Spleen (tissue), 11 donors: ENCODE data around the gene NAA15. TPM values are rescaled to one million over a fixed set of nuclear protein-coding genes. Genes with fewer than 3 reads are reported as not detected.
"Not testable (repeated sequence)": the region's sequence is repeated elsewhere in the genome, so short reads cannot be mapped to it uniquely, and the experiment has no call there.

Source experiments
- DNase-seq: peaks from one replicate; pipeline ENCODE4 v3.0.0-alpha.2; 2020
- H3K27ac ChIP-seq, 8 donors: fragments of 200-600 bp; sonication (generic) in 7 of 8; 1 replicate in 4 of 8; 2 replicates in 4 of 8; pipeline versions ENCODE4 v1.5.0 to v1.8.0; 2016 to 2021; ENCODE audit warnings: inconsistent platforms in 4 of 8, mild to moderate bottlenecking in 4 of 8, moderate library complexity in 1 of 8
- H3K27me3 ChIP-seq, 7 donors: fragments of 200-600 bp; sonication (generic) in 6 of 7; replicated peaks in 1 of 7; 1 replicate in 4 of 7; 2 replicates in 3 of 7; pipeline versions ENCODE4 v1.5.0 to v1.8.0; 2016 to 2021; ENCODE audit warnings: inconsistent platforms in 3 of 7, mild to moderate bottlenecking in 1 of 7
- H3K36me3 ChIP-seq, 6 donors: fragments of 200-600 bp; sonication (generic) in 5 of 6; 1 replicate in 4 of 6; 2 replicates in 2 of 6; pipeline versions ENCODE4 v1.5.0 to v1.8.0; 2016 to 2021; ENCODE audit warnings: inconsistent platforms in 2 of 6
- H3K4me1 ChIP-seq, 6 donors: fragments of 200-600 bp; sonication (generic) in 5 of 6; 1 replicate in 3 of 6; 2 replicates in 3 of 6; pipeline versions ENCODE4 v1.5.0 to v1.8.0; 2016 to 2021; ENCODE audit warnings: inconsistent platforms in 3 of 6
- H3K4me3 ChIP-seq, 8 donors: fragments of 200-600 bp; sonication (generic) in 7 of 8; 1 replicate in 4 of 8; 2 replicates in 4 of 8; pipeline versions ENCODE4 v1.5.0 to v1.8.0; 2016 to 2021; ENCODE audit warnings: inconsistent platforms in 4 of 8, mild to moderate bottlenecking in 4 of 8, moderate library complexity in 2 of 8
- H3K9me3 ChIP-seq, 8 donors: fragments of 200-600 bp; sonication (generic) in 7 of 8; 1 replicate in 4 of 8; 2 replicates in 4 of 8; pipeline versions ENCODE4 v1.5.0 to v1.8.0; 2016 to 2021; ENCODE audit warnings: inconsistent platforms in 4 of 8
- POLR2A ChIP-seq, 3 donors: fragments of 450-650 bp; IDR thresholded peaks; one replicate each; pipeline ENCODE4 v1.5.1; 2017; ENCODE audit warnings: antibody characterized with exemption in 3 of 3, mild to moderate bottlenecking in 1 of 3
- POLR2AphosphoS5 ChIP-seq, 3 donors: sonication (generic); formaldehyde crosslinking; IDR thresholded peaks; one replicate each; pipeline ENCODE4 v1.5.1; 2017; ENCODE audit warnings: antibody characterized with exemption in 3 of 3
- WGBS, 5 donors: extraction: QIAGEN DNeasy Blood & Tissue Kit in 3 of 5; methylation state at CpG; one replicate each; pipeline versions ENCODE4 v1.1.5 to v1.1.7; 2013 to 2018; 5-methylcytosine and 5-hydroxymethylcytosine counted together
- intact Hi-C: fragments of 100-400 bp; cut with DNase I; formaldehyde crosslinking; loops from one replicate; pipeline ENCODE4 v1.15.0; 2023; ENCODE audit warnings: low total_unique reads
- polyA plus RNA-seq, 3 donors: library from polyadenylated mRNA; stranded (reverse); fragments of 200-250 nt; gene quantifications; one replicate each; pipeline ENCODE4 v1.2.1, GENCODE V29; 2013
- total RNA-seq, 7 donors: library from RNA; depleted of rRNA in 3 of 7; stranded (reverse); fragments of >200 nt in 3 of 7; fragmentation: NEBNext Ultra II Directional in 4 of 7; extraction: Animal tissue kit (Norgen Biotek cat#: 25700) in 4 of 7; gene quantifications; one replicate each; pipeline versions ENCODE4 v1.1.0 to v1.2.1, GENCODE V29; 2016 to 2021
- TF ChIP-seq, protein P1 (sequence below), 11 experiments: fragments of 200-600 bp in 7 of 11; fragments of 450-650 bp in 4 of 11; sonication (generic) in 4 of 11; IDR thresholded peaks in 8 of 11; conservative IDR thresholded peaks in 3 of 11; 1 replicate in 7 of 11; 2 replicates in 4 of 11; pipeline versions ENCODE4 v1.4.0 to v1.8.0; 2016 to 2021; ENCODE audit warnings: antibody characterized with exemption in 11 of 11, inconsistent platforms in 4 of 11, mild to moderate bottlenecking in 1 of 11
- donor health status: healthy with polysubstance abuse.
- donor health status: DM: no; HTN: no; CAD: no; lungs with moderate emphysema.
- donor health status: DM: no; HTN: no; CAD: no.
- donor health status: Bipolar disorder and iron deficiency.
- donor health status: healthy.
- donor health status: DM: no; HTN: no; CAD: no.
- donor health status: DM: yes; HTN: yes; CAD: no.

Gene NAA15
- total and polyA plus RNA-seq, 10 donors: 5.4 to 66.7 (median 37.8) TPM

DNA sequence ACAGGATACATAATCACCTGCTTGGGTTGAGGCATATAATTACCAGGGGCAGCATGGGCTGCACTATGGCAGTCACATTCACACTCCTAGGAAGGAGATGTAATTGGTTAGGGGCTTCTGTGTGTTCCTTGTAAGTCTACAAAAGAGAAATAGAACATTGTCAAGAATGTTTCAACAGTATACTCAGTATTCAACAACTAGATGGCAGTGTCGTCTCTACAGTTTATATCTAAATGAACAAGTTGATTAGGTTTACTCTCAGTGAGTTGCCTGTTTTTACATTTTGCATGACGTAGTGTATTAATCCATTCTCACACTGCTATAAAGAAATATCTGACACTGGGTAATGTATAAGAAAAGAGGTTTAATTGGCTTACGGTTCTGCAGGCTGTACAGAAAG is 102.2 kb downstream of the NAA15 start:
- no peaks in the 10 kb centered on the region for H3K27me3 ChIP-seq
- H3K9me3 ChIP-seq: no peaks in the 10 kb centered on the region
- H3K4me1 ChIP-seq: no peaks in the 10 kb centered on the region
- WGBS, 5 donors: 90 to 94% (median 92%) methylated on average over 3 of the region's 3 CpGs
- H3K4me3 ChIP-seq: no peak overlapping the region
- intact Hi-C loops: no loop called here
- no peak for DNase-seq
- TF ChIP-seq POLR2A (IDR thresholded peaks at IDR 0.05): no peak
- peaks cover 0 to 26% (median 0%) of the 10 kb centered on the region in 6 donors for H3K36me3 ChIP-seq
- H3K27ac ChIP-seq: no peak overlapping the region

DNA sequence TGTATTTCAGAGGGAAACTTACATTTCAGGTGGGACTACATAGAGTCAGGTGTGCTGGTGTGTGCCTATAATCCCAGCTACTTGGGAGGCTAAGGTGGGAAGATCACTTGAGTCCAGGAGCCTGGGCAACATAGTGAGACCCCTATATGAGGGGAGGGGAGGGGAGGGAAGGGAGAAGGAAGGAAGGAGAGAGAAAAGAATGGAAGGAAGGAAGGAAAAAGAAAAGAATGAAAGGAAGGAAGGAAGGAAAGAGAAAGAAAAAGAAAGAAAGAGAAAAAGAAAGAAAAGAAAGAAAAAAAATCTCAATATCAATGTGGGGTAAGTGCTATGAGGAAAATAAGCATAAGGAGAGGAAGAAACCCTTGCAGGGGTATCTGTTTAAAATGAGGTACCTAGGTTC is 109.0 kb downstream of the NAA15 start:
- no peaks in the 10 kb centered on the region for H3K27me3 ChIP-seq
- intact Hi-C loops: loop anchor here (10.0 kb wide), 1 partner anchor 114 kb away; no protein-coding TSS in a partner anchor
- no peak overlapping the region for H3K4me3 ChIP-seq
- no peak for DNase-seq
- H3K4me1 ChIP-seq: no peaks in the 10 kb centered on the region
- peaks cover 0 to 24% (median 0%) of the 10 kb centered on the region in 6 donors for H3K36me3 ChIP-seq
- no peak overlapping the region for H3K27ac ChIP-seq
- TF ChIP-seq POLR2AphosphoS5 (IDR thresholded peaks at IDR 0.05) (no peak), POLR2A (IDR thresholded peaks at IDR 0.05) (no peak)
- TF ChIP-seq, protein P1, sequence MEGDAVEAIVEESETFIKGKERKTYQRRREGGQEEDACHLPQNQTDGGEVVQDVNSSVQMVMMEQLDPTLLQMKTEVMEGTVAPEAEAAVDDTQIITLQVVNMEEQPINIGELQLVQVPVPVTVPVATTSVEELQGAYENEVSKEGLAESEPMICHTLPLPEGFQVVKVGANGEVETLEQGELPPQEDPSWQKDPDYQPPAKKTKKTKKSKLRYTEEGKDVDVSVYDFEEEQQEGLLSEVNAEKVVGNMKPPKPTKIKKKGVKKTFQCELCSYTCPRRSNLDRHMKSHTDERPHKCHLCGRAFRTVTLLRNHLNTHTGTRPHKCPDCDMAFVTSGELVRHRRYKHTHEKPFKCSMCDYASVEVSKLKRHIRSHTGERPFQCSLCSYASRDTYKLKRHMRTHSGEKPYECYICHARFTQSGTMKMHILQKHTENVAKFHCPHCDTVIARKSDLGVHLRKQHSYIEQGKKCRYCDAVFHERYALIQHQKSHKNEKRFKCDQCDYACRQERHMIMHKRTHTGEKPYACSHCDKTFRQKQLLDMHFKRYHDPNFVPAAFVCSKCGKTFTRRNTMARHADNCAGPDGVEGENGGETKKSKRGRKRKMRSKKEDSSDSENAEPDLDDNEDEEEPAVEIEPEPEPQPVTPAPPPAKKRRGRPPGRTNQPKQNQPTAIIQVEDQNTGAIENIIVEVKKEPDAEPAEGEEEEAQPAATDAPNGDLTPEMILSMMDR (IDR thresholded peaks at IDR 0.05 in 8 of 11, conservative IDR thresholded peaks at IDR 0.05 in 3 of 11): no peak
- peaks cover 0 to 17% (median 13%) of the 10 kb centered on the region in 8 donors for H3K9me3 ChIP-seq

DNA sequence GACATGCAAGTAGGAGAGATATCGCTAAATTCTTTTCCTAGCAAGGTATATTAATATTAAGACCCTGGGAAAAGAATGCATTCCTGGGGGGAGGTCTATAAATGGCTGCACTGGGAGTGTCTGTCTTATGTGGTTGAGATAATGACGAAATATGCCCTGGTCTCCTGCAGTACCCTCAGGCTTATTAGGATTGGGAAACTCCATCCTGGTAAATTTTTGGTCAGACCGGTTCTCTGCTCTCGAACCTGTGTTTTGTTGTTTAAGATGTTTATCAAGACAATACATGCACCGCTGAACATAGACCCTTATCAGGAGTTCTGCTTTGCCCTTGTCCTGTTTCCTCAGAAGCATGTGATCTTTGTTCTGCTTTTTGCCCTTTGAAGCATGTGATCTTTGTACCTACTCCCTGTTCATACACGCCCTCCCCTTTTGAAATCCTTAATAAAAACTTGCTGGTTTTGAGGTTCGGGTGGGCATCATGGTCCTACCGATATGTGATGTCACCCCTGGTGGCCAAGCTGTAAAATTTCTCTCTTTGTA is 113.4 kb downstream of the NAA15 start:
- 62 to 89% (median 80%) methylated on average over 8 of the region's 8 CpGs for WGBS, 5 donors
- intact Hi-C loops: loop anchor here (10.0 kb wide), 1 partner anchor 110 kb away; no protein-coding TSS in a partner anchor

DNA sequence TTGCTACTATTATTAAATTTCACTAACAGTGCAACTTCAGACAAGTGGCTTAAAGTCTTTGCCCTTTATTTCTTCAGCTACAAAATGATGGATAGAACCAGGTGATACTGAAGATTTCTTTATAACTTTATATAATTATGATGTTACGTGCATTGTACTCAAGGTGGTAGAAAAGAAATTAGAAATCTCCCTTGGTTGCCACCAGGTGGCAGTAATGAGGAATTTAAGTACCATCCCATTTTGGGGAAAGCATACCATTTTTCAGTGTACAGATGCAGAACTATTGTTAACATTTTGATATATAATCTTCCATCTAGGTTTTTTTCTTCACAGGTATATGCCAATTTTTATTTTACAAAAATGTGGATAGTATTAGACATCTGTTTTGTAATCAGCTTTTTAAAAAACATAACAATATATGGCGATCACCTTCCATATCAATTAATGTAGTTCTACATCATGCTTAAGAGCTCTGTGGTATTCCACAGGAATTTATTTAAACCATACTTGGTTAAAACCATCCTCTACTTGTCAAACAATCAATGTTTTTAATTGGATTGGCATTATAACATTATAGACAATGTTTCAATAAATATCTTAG is 114.9 kb downstream of the NAA15 start:
- H3K4me1 ChIP-seq: peaks cover 0 to 44% (median 18%) of the 10 kb centered on the region in 6 donors
- no peak overlapping the region for H3K4me3 ChIP-seq
- TF ChIP-seq, protein P1 (IDR thresholded peaks at IDR 0.05 in 8 of 11, conservative IDR thresholded peaks at IDR 0.05 in 3 of 11): peak; percentile 19 to 79 (median 68)
- no peak for TF ChIP-seq POLR2AphosphoS5 (IDR thresholded peaks at IDR 0.05)
- no peak for TF ChIP-seq POLR2A (IDR thresholded peaks at IDR 0.05)
- intact Hi-C loops: loop anchor here (10.0 kb wide), 1 partner anchor 109 kb away; no protein-coding TSS in a partner anchor
- 69 to 84% (median 80%) methylated on average over 2 of the region's 2 CpGs for WGBS, 5 donors
- H3K27ac ChIP-seq: no peak overlapping the region
- peaks cover 0 to 17% (median 0%) of the 10 kb centered on the region in 6 donors for H3K36me3 ChIP-seq
- no peak for DNase-seq
- peaks cover 0 to 26% (median 17%) of the 10 kb centered on the region in 8 donors for H3K9me3 ChIP-seq
- no peaks in the 10 kb centered on the region for H3K27me3 ChIP-seq

More for the DNA sequence above, 113.4 kb downstream of the NAA15 start:
- not testable (repeated sequence) for H3K27ac ChIP-seq, H3K4me3 ChIP-seq, H3K27me3 ChIP-seq, DNase-seq
- H3K36me3 ChIP-seq: peaks cover 0 to 13% (median 0%) of the 10 kb centered on the region in 6 donors
- H3K9me3 ChIP-seq: peaks cover 0 to 20% (median 14%) of the 10 kb centered on the region in 8 donors
- peaks cover 0 to 38% (median 12%) of the 10 kb centered on the region in 6 donors for H3K4me1 ChIP-seq

DNA sequence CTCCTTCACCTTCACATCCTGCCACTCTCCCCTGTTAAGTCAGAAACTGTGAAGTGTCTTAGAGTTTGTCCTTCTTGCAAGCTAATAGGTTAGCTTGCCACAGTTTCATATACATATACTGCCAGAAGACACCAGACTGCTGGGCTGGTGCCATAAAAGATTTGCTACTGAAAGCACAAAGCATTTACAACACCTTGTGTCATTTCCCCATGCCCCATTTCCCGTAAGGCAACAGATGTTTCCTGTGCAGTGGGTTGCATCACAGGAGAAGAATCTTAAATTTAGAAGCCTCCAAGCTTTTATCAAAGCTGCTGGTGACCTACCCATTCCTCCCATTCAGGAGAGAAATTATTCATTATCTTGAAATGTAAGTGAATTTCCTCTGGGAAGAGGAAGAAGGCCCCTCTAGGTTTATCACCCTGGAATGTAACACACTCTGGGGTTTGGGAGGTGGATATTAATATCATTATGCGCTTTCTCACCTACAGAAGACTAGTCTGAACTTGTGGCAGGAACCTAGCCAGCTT is 118.1 kb downstream of the NAA15 start:
- Histone ChIP-seq H3K4me3 (peak overlapping the region in 1 of 8 donors; percentile 35), H3K9me3 (peaks cover 0 to 43% (median 23%) of the 10 kb centered on the region in 8 donors), H3K27ac (peak overlapping the region in 7 of 8 donors; percentile 57 to 90 (median 83)), H3K4me1 (peaks cover 0 to 44% (median 18%) of the 10 kb centered on the region in 6 donors), H3K27me3 (no peaks in the 10 kb centered on the region), H3K36me3 (peaks cover 0 to 11% (median 0%) of the 10 kb centered on the region in 6 donors)
- TF ChIP-seq POLR2A (IDR thresholded peaks at IDR 0.05) (no peak), POLR2AphosphoS5 (IDR thresholded peaks at IDR 0.05) (peak in 1 of 3 donors; percentile 87)
- no peak for DNase-seq
- intact Hi-C loops: loop anchor here (10.0 kb wide), 1 partner anchor 105 kb away; no protein-coding TSS in a partner anchor
- WGBS, 5 donors: 26 to 35% (median 31%) methylated on average over 2 of the region's 2 CpGs
